Bronchial epithelial cell (primary cell): ENCODE measurements around the gene PNMA1. TPM values are rescaled to one million over a fixed set of nuclear protein-coding genes. Genes with fewer than 3 reads are reported as not detected.
A peak's percentile ranks its signal among the peaks of the same experiment; 100 is the strongest.

ENCODE experiments used
- DNase-seq: peaks from one replicate; pipeline ENCODE4 v3.0.0-alpha.2; 2010; ENCODE audit warnings: low read depth
- FAIRE-seq: peaks from 2 replicates; lab custom pipeline; 2011; peaks lifted over from hg19 to GRCh38; lab: Jason Lieb, UNC
- H3K27me3 ChIP-seq: 2 replicates; pipeline ENCODE4 v1.5.1; 2011; ENCODE audit warnings: low read length; ENCODE audit not compliant: control insufficient read depth, insufficient read depth
- H3K36me3 ChIP-seq: 2 replicates; pipeline ENCODE4 v1.5.1; 2011; ENCODE audit warnings: low read length; ENCODE audit not compliant: control insufficient read depth, insufficient read depth
- H3K4me3 ChIP-seq: 2 replicates; pipeline ENCODE4 v1.5.1; 2011; ENCODE audit warnings: mild to moderate bottlenecking, low read depth, low read length, control low read depth
- CTCF ChIP-seq: IDR thresholded peaks from 2 replicates; pipeline ENCODE4 v1.5.1; 2011; ENCODE audit warnings: mild to moderate bottlenecking, moderate library complexity, low read length, control low read depth, inconsistent platforms; ENCODE audit not compliant: insufficient read depth, severe bottlenecking
- total RNA-seq: library from RNA; depleted of rRNA; stranded (reverse); fragments of >200 nt; gene quantifications from 2 replicates; pipeline ENCODE4 v1.2.1, GENCODE V29; 2014

The PNMA1 gene
- total RNA-seq, 1 donor from 2014 or later: 10.5 TPM

GRCh38 chr14:73729556-73730265, 15.5 kb upstream of the PNMA1 start:
- H3K36me3 ChIP-seq: peaks cover 41% of the 10 kb centered on the region
- DNase-seq: no peak
- no peak overlapping the region for H3K4me3 ChIP-seq
- no peaks in the 10 kb centered on the region for H3K27me3 ChIP-seq
- no peak for TF ChIP-seq CTCF
- FAIRE-seq: no peak

- FAIRE-seq: no peak
- Histone ChIP-seq H3K4me3 (no peak overlapping the region), H3K36me3 (peaks cover 39% of the 10 kb centered on the region), H3K27me3 (no peaks in the 10 kb centered on the region)
- DNase-seq: peak; percentile 63
- peak; percentile 88 for TF ChIP-seq CTCF
Observed at GRCh38 chr14:73728717-73729330, 14.6 kb upstream of the PNMA1 start.

GRCh38 chr14:73727166-73727565, 13.0 kb upstream of the PNMA1 start:
- DNase-seq (no peak), FAIRE-seq (no peak)
- no peak overlapping the region for H3K4me3 ChIP-seq
- TF ChIP-seq CTCF: no peak
- H3K27me3 ChIP-seq: no peaks in the 10 kb centered on the region
- peaks cover 49% of the 10 kb centered on the region for H3K36me3 ChIP-seq

GRCh38 chr14:73726025-73726961, 12.1 kb upstream of the PNMA1 start:
- no peak for TF ChIP-seq CTCF
- DNase-seq: no peak
- peaks cover 53% of the 10 kb centered on the region for H3K36me3 ChIP-seq
- no peak overlapping the region for H3K4me3 ChIP-seq
- no peak for FAIRE-seq
- no peaks in the 10 kb centered on the region for H3K27me3 ChIP-seq

- Histone ChIP-seq H3K36me3 (peaks cover 55% of the 10 kb centered on the region), H3K4me3 (no peak overlapping the region), H3K27me3 (no peaks in the 10 kb centered on the region)
- no peak for TF ChIP-seq CTCF
- FAIRE-seq (no peak), DNase-seq (no peak)
Observed at GRCh38 chr14:73725116-73726024, 11.2 kb upstream of the PNMA1 start.
